Sigmoid colon (tissue), 7 donors: ENCODE data around the gene PPP2R2C. TPM values are rescaled to one million over a fixed set of nuclear protein-coding genes. Genes with fewer than 3 reads are reported as not detected.
A peak's percentile ranks its signal among the peaks of the same experiment; 100 is the strongest.

ENCODE experiments used
- DNase-seq: peaks from one replicate; pipeline ENCODE4 v3.0.0-alpha.2; 2019
- H3K27ac ChIP-seq, 4 donors: fragments of 200-600 bp; sonication (generic); one replicate each; pipeline ENCODE4 v1.5.1; 2016 to 2019; ENCODE audit warnings: mild to moderate bottlenecking in 1 of 4
- H3K27me3 ChIP-seq, 3 donors: fragments of 200-600 bp; sonication (generic); one replicate each; pipeline ENCODE4 v1.5.1; 2019; ENCODE audit warnings: mild to moderate bottlenecking in 1 of 3
- H3K36me3 ChIP-seq, 4 donors: fragments of 200-600 bp; sonication (generic); one replicate each; pipeline ENCODE4 v1.5.1; 2016 to 2019
- H3K4me1 ChIP-seq, 4 donors: fragments of 200-600 bp; sonication (generic); one replicate each; pipeline ENCODE4 v1.5.1; 2017 to 2019
- H3K4me3 ChIP-seq, 4 donors: fragments of 200-600 bp; sonication (generic); one replicate each; pipeline ENCODE4 v1.5.1; 2017 to 2019; ENCODE audit warnings: mild to moderate bottlenecking in 2 of 4, moderate library complexity in 1 of 4
- H3K9me3 ChIP-seq, 4 donors: fragments of 200-600 bp in 3 of 4; sonication (generic) in 3 of 4; one replicate each; pipeline versions ENCODE4 v1.5.1 to v1.6.1; 2013 to 2019
- EP300 ChIP-seq, 4 donors: sonication (generic); formaldehyde crosslinking; IDR thresholded peaks; one replicate each; pipeline ENCODE4 v1.6.1; 2017; ENCODE audit warnings: antibody characterized with exemption in 4 of 4
- POLR2A ChIP-seq, 2 donors: fragments of 450-650 bp; IDR thresholded peaks; one replicate each; pipeline ENCODE4 v1.6.1; 2016; ENCODE audit warnings: antibody characterized with exemption in 2 of 2, mild to moderate bottlenecking in 2 of 2, moderate library complexity in 2 of 2
- POLR2AphosphoS5 ChIP-seq, 4 donors: sonication (generic); formaldehyde crosslinking; IDR thresholded peaks; one replicate each; pipeline ENCODE4 v1.6.1; 2017; ENCODE audit warnings: antibody characterized with exemption in 4 of 4
- WGBS, 2 donors: extraction: QIAGEN DNeasy Blood & Tissue Kit; methylation state at CpG; one replicate each; pipeline ENCODE4 v1.1.7; 2013; 5-methylcytosine and 5-hydroxymethylcytosine counted together
- intact Hi-C: fragments of 100-400 bp; cut with DNase I; formaldehyde crosslinking; loops from one replicate; pipeline ENCODE4 v1.15.1; 2023
- polyA plus RNA-seq, 3 donors: library from polyadenylated mRNA; stranded (reverse); fragments of 200-250 nt; gene quantifications; one replicate each; pipeline ENCODE4 v1.2.3, GENCODE V29; 2013
- total RNA-seq, 4 donors: library from RNA; depleted of rRNA; stranded (reverse); fragments of >200 nt; gene quantifications; one replicate each; pipeline ENCODE4 v1.1.0, GENCODE V29; 2016
- TF ChIP-seq, protein P1 (sequence below), 4 experiments: fragments of 450-650 bp in 3 of 4; fragments of 200-600 bp in 1 of 4; IDR thresholded peaks; one replicate each; pipeline ENCODE4 v1.5.1; 2016 to 2019; ENCODE audit warnings: antibody characterized with exemption in 4 of 4, mild to moderate bottlenecking in 3 of 4, moderate library complexity in 2 of 4
- donor health status: healthy with polysubstance abuse.
- donor health status: Bipolar disorder and iron deficiency.
- donor health status: healthy.

The PPP2R2C gene
- 1 to 10 TPM in 3 of 4 donors, under 1 TPM in 1; 0.49 to 2.8 (median 1.3) TPM for total RNA-seq
- 1 to 10 TPM in 1 of 3 donors, not detected in 2; 1.1 TPM for polyA plus RNA-seq

DNA sequence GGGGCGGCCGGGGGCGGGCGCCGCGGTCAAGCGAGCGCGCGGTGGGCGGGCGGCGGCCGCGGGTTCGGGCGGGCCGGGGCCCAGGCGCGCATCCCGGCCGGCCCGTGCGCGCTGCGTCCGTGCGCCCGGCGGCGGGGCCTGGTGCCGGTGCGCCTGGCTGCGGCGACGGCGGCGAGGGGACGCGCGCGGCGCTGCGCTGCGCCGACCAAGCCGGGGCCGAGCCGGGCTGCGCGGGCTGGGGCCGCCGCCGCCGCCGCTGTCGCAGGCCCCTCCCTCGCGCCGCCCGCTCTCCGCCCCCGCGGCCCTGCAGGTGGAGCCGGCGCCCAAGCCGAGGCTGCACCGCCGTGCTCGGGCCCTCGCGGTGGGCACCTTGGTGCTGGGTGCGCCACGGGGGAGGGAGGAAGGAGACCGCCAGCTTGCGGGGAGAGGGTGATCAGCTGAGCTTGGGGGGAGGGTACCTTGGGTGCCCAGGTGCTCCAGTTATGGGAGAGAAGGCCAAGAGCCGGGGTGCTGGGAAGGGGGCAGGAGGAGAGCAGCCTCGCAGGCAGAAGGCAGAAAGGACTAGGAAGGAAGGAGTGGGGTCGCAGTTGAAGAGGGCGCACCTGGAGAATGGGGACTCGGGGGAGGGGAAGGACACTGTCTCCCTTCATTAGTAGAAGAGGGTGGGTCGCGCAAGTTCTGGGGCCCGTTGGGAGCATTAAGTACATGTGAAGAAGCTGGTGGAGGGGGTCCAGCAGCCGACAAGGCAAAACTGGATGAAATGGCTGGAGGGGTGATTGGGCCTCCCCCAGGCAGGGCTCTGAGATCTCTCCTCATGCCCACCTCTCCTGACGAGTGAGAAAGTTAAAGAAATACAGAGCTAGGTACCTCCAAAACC is at the start of gene PPP2R2C:
TSS of gene PPP2R2C (minus strand) at position 228 of the 877 bp plus-strand sequence. CDS start 385 bp downstream, outside the sequence.
- TF ChIP-seq, protein P1, sequence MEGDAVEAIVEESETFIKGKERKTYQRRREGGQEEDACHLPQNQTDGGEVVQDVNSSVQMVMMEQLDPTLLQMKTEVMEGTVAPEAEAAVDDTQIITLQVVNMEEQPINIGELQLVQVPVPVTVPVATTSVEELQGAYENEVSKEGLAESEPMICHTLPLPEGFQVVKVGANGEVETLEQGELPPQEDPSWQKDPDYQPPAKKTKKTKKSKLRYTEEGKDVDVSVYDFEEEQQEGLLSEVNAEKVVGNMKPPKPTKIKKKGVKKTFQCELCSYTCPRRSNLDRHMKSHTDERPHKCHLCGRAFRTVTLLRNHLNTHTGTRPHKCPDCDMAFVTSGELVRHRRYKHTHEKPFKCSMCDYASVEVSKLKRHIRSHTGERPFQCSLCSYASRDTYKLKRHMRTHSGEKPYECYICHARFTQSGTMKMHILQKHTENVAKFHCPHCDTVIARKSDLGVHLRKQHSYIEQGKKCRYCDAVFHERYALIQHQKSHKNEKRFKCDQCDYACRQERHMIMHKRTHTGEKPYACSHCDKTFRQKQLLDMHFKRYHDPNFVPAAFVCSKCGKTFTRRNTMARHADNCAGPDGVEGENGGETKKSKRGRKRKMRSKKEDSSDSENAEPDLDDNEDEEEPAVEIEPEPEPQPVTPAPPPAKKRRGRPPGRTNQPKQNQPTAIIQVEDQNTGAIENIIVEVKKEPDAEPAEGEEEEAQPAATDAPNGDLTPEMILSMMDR (IDR thresholded peaks at IDR 0.05), result no peak
- no peak for TF ChIP-seq EP300 (IDR thresholded peaks at IDR 0.05)
- no peak for TF ChIP-seq POLR2A (IDR thresholded peaks at IDR 0.05)
- TF ChIP-seq POLR2AphosphoS5 (IDR thresholded peaks at IDR 0.05), result no peak
- WGBS, 2 donors, result 3% methylated on average over 85 of the region's 86 CpGs
- peak; percentile 48 for DNase-seq
- intact Hi-C loops, result no loop called here
- Histone ChIP-seq H3K36me3 (no peaks in the 10 kb centered on the region), H3K27ac (no peak within 1 kb of the TSS), H3K9me3 (no peaks in the 10 kb centered on the region), H3K4me1 (peaks cover 0 to 21% (median 20%) of the 10 kb centered on the region in 4 donors), H3K4me3 (peak within 1 kb of the TSS in 1 of 4 donors; percentile 56), H3K27me3 (peaks cover 7 to 88% (median 62%) of the 10 kb centered on the region in 3 donors)

DNA sequence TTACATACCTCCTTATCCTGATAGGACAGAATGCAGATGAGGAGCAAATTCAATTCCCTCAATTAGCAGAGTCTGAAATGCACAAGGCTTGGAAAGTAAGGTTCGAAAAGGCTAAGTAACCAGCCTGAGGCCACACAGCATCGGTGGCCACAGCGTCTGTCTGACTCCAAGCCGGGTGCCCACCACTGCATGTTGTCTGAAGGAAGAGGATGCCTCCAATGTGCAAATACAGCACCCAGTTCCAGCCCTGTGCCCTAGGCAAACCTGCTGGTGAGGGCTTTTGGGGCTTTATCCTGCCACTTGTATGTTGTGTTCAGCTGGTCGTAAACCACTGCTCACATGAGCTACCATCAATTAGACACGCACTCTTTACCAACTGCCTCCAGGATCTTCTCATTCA is 48.6 kb upstream of the PPP2R2C start:
- Histone ChIP-seq H3K27me3 (no peaks in the 10 kb centered on the region), H3K36me3 (no peaks in the 10 kb centered on the region), H3K4me1 (no peaks in the 10 kb centered on the region), H3K27ac (no peak overlapping the region), H3K4me3 (no peak overlapping the region), H3K9me3 (peaks cover 0 to 7% (median 2%) of the 10 kb centered on the region in 4 donors)
- intact Hi-C loops, result no loop called here
- DNase-seq, result peak; percentile 49
- TF ChIP-seq, protein P1 (IDR thresholded peaks at IDR 0.05), result no peak
- TF ChIP-seq EP300 (IDR thresholded peaks at IDR 0.05) (no peak), POLR2AphosphoS5 (IDR thresholded peaks at IDR 0.05) (no peak), POLR2A (IDR thresholded peaks at IDR 0.05) (no peak)
- WGBS, 2 donors, result 73 to 81% methylated on average over 6 of the region's 6 CpGs

DNA sequence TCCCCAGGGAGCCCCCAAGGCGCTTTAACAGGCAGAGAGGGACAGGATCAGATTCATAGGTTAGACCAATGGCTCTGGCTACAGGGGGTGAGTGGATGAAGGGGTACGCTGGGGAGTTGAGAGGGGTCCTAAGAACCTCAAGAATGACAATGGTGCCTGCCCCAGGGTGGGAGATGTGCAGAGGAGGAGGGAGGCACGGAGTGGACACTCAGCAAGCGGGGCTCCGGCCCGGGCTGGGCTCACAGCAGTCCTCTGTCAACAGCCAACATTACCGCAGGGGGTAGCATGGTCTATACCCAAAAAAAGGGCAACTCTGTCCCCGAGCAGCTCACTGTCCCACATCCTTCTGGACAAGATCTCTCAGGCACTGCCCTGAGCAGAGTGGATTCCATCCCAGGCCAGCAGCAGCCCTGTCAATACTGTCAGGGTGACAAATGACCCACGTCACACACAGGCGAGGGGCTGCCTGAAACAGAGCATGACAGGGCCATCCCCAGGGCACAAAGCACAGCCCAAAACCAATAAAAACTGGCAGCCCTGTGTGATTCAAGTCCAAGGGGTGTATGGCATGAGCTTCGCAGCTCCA is 47.7 kb upstream of the PPP2R2C start:
- H3K27me3 ChIP-seq, result no peaks in the 10 kb centered on the region
- H3K27ac ChIP-seq, result no peak overlapping the region
- no peaks in the 10 kb centered on the region for H3K36me3 ChIP-seq
- TF ChIP-seq EP300 (IDR thresholded peaks at IDR 0.05) (no peak), POLR2AphosphoS5 (IDR thresholded peaks at IDR 0.05) (no peak), POLR2A (IDR thresholded peaks at IDR 0.05) (no peak)
- TF ChIP-seq, protein P1 (IDR thresholded peaks at IDR 0.05), result no peak
- peak; percentile 36 for DNase-seq
- peaks cover 0 to 7% (median 2%) of the 10 kb centered on the region in 4 donors for H3K9me3 ChIP-seq
- H3K4me1 ChIP-seq, result no peaks in the 10 kb centered on the region
- H3K4me3 ChIP-seq, result no peak overlapping the region
- intact Hi-C loops, result no loop called here
- 60 to 63% methylated on average over 11 of the region's 11 CpGs for WGBS, 2 donors

GRCh38 chr4:6517171-6517570 is 44.8 kb upstream of the PPP2R2C start:
- no peaks in the 10 kb centered on the region for H3K36me3 ChIP-seq
- H3K4me3 ChIP-seq, result no peak overlapping the region
- H3K4me1 ChIP-seq, result no peaks in the 10 kb centered on the region
- no peaks in the 10 kb centered on the region for H3K27me3 ChIP-seq
- TF ChIP-seq EP300 (IDR thresholded peaks at IDR 0.05) (no peak), POLR2A (IDR thresholded peaks at IDR 0.05) (no peak), POLR2AphosphoS5 (IDR thresholded peaks at IDR 0.05) (no peak)
- TF ChIP-seq, protein P1 (IDR thresholded peaks at IDR 0.05), result no peak
- peaks cover 0 to 8% (median 3%) of the 10 kb centered on the region in 4 donors for H3K9me3 ChIP-seq
- intact Hi-C loops, result no loop called here
- WGBS, 2 donors, result 69 to 81% methylated on average over 2 of the region's 2 CpGs
- no peak for DNase-seq
- no peak overlapping the region for H3K27ac ChIP-seq
